Trophoblast cell (in vitro differentiated cells and primary cell): ENCODE results near the gene TBC1D22A.

Experiments
- DNase-seq, 2 donors: peaks; one replicate each; pipeline ENCODE4 v3.0.0-alpha.2; 2016
- H2AFZ ChIP-seq: 2 replicates; pipeline ENCODE4 v1.6.1; 2013; ENCODE audit warnings: low read length, moderate library complexity, mild to moderate bottlenecking; ENCODE audit not compliant: insufficient read depth, poor library complexity
- H2AK5ac ChIP-seq: 2 replicates; pipeline ENCODE4 v1.6.1; 2013; ENCODE audit warnings: mild to moderate bottlenecking, low read length
- H2BK120ac ChIP-seq: 2 replicates; pipeline ENCODE4 v1.6.1; 2013; ENCODE audit warnings: low read length, mild to moderate bottlenecking, moderate library complexity; ENCODE audit not compliant: insufficient read depth, poor library complexity
- H2BK12ac ChIP-seq: 2 replicates; pipeline ENCODE4 v1.6.1; 2013; ENCODE audit warnings: mild to moderate bottlenecking, low read length, moderate library complexity
- H2BK5ac ChIP-seq: 2 replicates; pipeline ENCODE4 v1.6.1; 2013; ENCODE audit warnings: low read length, low read depth, moderate library complexity, mild to moderate bottlenecking; ENCODE audit not compliant: poor library complexity
- H3K14ac ChIP-seq: 2 replicates; pipeline ENCODE4 v1.6.1; 2013; ENCODE audit warnings: mild to moderate bottlenecking, low read length
- H3K18ac ChIP-seq: 2 replicates; pipeline ENCODE4 v1.6.1; 2013; ENCODE audit warnings: mild to moderate bottlenecking, low read length
- H3K23ac ChIP-seq: 2 replicates; pipeline ENCODE4 v1.6.1; 2013; ENCODE audit warnings: low read length
- H3K27ac ChIP-seq: 2 replicates; pipeline ENCODE4 v1.5.1; 2013; ENCODE audit warnings: low read depth, mild to moderate bottlenecking, inconsistent platforms, low read length, moderate library complexity
- H3K27me3 ChIP-seq: 2 replicates; pipeline ENCODE4 v1.6.1; 2013; ENCODE audit warnings: inconsistent platforms, mild to moderate bottlenecking, low read length, moderate library complexity; ENCODE audit not compliant: insufficient read depth
- H3K36me3 ChIP-seq, 2 experiments: 1 replicate in 1 of 2; 2 replicates in 1 of 2; pipeline ENCODE4 v1.6.1; 2013; ENCODE audit warnings: low read length in 2 of 2, mild to moderate bottlenecking in 2 of 2, moderate library complexity in 1 of 2; ENCODE audit not compliant: insufficient read depth in 2 of 2, control insufficient read depth in 1 of 2
- H3K4ac ChIP-seq: 2 replicates; pipeline ENCODE4 v1.6.1; 2013; ENCODE audit warnings: low read depth, mild to moderate bottlenecking, low read length, moderate library complexity
- H3K4me1 ChIP-seq, 2 experiments: 1 replicate in 1 of 2; 2 replicates in 1 of 2; pipeline ENCODE4 v1.6.1; 2013; ENCODE audit warnings: low read length in 2 of 2, mild to moderate bottlenecking in 2 of 2, moderate library complexity in 1 of 2; ENCODE audit not compliant: insufficient read depth in 2 of 2, control insufficient read depth in 1 of 2
- H3K4me2 ChIP-seq: 2 replicates; pipeline ENCODE4 v1.6.1; 2013; ENCODE audit warnings: inconsistent platforms, mild to moderate bottlenecking, low read length, moderate library complexity
- H3K4me3 ChIP-seq: 2 replicates; pipeline ENCODE4 v1.5.1; 2013; ENCODE audit warnings: mild to moderate bottlenecking, low read depth, low read length, inconsistent platforms
- H3K79me1 ChIP-seq: one replicate; pipeline ENCODE4 v1.6.1; 2013; ENCODE audit warnings: low read length
- H3K79me2 ChIP-seq: 2 replicates; pipeline ENCODE4 v1.6.1; 2013; ENCODE audit warnings: low read length, mild to moderate bottlenecking; ENCODE audit not compliant: control insufficient read depth, insufficient read depth, poor library complexity
- H3K9ac ChIP-seq: 2 replicates; pipeline ENCODE4 v1.6.1; 2013; ENCODE audit warnings: mild to moderate bottlenecking, low read length
- H3K9me3 ChIP-seq: 2 replicates; pipeline ENCODE4 v1.6.1; 2013; ENCODE audit warnings: low read depth, mild to moderate bottlenecking, control low read depth, inconsistent platforms, low read length; ENCODE audit not compliant: insufficient read depth
- H4K12ac ChIP-seq: 2 replicates; pipeline ENCODE4 v1.6.1; 2013; ENCODE audit warnings: low read depth, mild to moderate bottlenecking, low read length, moderate library complexity
- H4K8ac ChIP-seq: 2 replicates; pipeline ENCODE4 v1.6.1; 2013; ENCODE audit warnings: low read depth, mild to moderate bottlenecking, low read length, moderate library complexity
- H4K91ac ChIP-seq: one replicate; pipeline ENCODE4 v1.6.1; 2013; ENCODE audit warnings: low read depth, mild to moderate bottlenecking, low read length, moderate library complexity
- WGBS: extraction: QIAGEN DNeasy Blood & Tissue Kit; methylation state at CpG from one replicate; pipeline ENCODE4 v1.1.7; 2013; ENCODE audit warnings: missing lambda C conversion rate; ENCODE audit not compliant: insufficient read length, insufficient coverage; ENCODE audit errors: extremely low coverage; 5-methylcytosine and 5-hydroxymethylcytosine counted together

TBC1D22A gene

DNA sequence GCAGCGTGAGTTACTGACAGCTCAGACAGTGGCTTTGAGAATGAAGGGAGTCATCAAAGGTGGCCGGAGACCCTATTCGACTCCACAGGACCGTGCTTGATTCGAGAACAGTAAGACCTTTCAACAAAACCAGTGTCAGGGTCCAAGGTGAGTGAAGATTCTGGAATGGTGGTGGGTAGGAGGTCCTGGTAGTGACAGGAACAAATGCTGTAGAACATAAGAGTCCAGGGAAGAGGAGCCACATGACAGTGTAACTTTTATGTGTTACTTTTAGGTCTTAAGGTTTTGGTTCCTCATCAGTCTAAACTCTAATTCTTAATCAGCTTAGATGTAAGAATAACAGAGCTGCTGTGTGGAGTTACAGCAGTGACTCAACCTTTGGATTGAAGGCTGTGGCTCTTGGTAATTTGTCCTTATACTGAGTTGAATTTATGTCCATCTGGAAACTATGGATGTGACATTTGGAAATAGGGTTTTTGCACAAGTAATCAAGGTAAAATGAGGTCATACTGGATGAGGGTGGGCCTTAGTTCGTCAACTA, 1.8 kb downstream of the TBC1D22A start:
- Histone ChIP-seq H4K12ac (no peak overlapping the region), H3K14ac (no peak overlapping the region), H2BK12ac (no peak overlapping the region), H3K9me3 (no peaks in the 10 kb centered on the region), H2AFZ (no peak overlapping the region), H3K23ac (no peak overlapping the region), H2BK5ac (no peak overlapping the region), H4K8ac (no peak overlapping the region), H3K4me1 (peaks cover 3% of the 10 kb centered on the region in 2 experiments), H3K9ac (no peak overlapping the region), H3K27me3 (no peaks in the 10 kb centered on the region), H3K4ac (no peak overlapping the region), H3K36me3 (peaks cover 0 to 2% of the 10 kb centered on the region in 2 experiments), H3K27ac (no peak overlapping the region), H3K4me2 (no peak overlapping the region), H3K4me3 (no peak overlapping the region), H2AK5ac (no peak overlapping the region), H3K79me2 (peaks cover 11% of the 10 kb centered on the region), H3K18ac (no peak overlapping the region), H3K79me1 (peaks cover 10% of the 10 kb centered on the region), H2BK120ac (no peak overlapping the region), H4K91ac (no peak overlapping the region)
- DNase-seq, result no peak
- no CpG with 5 or more reads among the region's 6 CpGs for WGBS

DNA sequence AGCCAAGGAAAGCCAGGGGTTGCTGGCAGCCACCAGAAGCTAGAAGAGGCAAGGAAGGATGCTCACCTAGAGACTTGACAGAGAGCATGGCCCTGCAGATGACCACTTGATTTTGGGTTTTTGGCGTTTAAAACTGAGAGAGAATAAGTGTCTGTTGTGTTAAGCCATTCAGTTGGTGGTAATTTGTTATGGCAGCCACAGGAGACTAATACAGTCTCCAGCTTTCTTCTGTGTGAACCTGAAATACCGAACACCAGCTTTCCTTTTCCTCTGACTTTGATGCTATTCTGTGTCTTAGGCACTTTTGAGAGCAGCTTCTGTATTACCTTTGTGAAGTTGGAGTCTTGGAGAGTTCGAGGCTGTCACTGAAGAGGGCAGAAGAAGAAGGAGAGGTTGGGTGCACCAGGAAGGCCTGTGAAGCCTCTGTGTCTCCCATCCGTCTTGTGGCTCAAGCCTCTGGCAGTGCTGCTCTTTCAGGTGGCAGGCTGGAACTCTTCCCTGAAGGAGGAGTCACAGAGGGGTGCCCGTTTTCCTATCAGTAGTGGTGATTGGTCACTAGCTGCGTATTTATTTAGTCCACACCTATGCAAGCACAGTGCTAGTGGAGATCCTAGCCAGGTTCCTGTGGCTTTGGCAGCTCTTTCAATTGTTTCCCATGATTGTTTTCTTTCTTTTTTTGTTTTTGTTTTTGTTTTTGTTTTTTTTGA, 2.5 kb downstream of the TBC1D22A start:
- no peaks in the 10 kb centered on the region for H3K9me3 ChIP-seq
- H3K14ac ChIP-seq, result no peak overlapping the region
- H4K12ac ChIP-seq, result no peak overlapping the region
- DNase-seq, result no peak
- no peak overlapping the region for H4K8ac ChIP-seq
- H2BK120ac ChIP-seq, result no peak overlapping the region
- H3K36me3 ChIP-seq, result peaks cover 0 to 2% of the 10 kb centered on the region in 2 experiments
- no peak overlapping the region for H4K91ac ChIP-seq
- H3K27ac ChIP-seq, result no peak overlapping the region
- H2BK12ac ChIP-seq, result no peak overlapping the region
- H3K4me2 ChIP-seq, result no peak overlapping the region
- no peak overlapping the region for H3K4me3 ChIP-seq
- no CpG with 5 or more reads among the region's 6 CpGs for WGBS
- peaks cover 11% of the 10 kb centered on the region for H3K79me2 ChIP-seq
- no peak overlapping the region for H2AFZ ChIP-seq
- no peak overlapping the region for H3K23ac ChIP-seq
- H3K4me1 ChIP-seq, result peaks cover 3% of the 10 kb centered on the region in 2 experiments
- H2AK5ac ChIP-seq, result no peak overlapping the region
- H3K9ac ChIP-seq, result no peak overlapping the region
- H2BK5ac ChIP-seq, result no peak overlapping the region
- peaks cover 10% of the 10 kb centered on the region for H3K79me1 ChIP-seq
- peak overlapping the region; percentile 24 for H3K4ac ChIP-seq
- H3K27me3 ChIP-seq, result no peaks in the 10 kb centered on the region
- no peak overlapping the region for H3K18ac ChIP-seq

DNA sequence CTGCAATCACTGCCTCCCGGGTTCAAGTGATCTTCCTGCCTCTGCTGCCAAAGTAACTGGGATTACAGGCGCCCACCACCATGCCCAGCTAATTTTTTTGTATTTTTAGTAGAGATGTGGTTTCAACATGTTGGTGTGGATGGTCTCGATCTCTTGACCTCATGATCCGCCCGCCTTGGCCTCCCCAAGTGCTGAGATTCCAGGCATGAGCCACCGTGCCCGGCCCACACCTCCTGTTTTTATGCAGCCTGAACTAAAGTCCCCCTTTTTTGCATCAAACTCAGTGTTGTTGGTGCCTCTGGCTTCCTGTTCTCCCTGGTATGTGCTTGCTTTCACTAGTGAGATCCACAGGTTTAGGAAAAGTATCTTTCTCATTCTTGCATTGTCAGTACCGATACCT, 4.2 kb downstream of the TBC1D22A start:
- H3K23ac ChIP-seq, result no peak overlapping the region
- no peak overlapping the region for H4K12ac ChIP-seq
- no peak overlapping the region for H3K4ac ChIP-seq
- no peak overlapping the region for H3K9ac ChIP-seq
- H2BK12ac ChIP-seq, result no peak overlapping the region
- no peak overlapping the region for H4K8ac ChIP-seq
- no peak overlapping the region for H2BK120ac ChIP-seq
- no peak overlapping the region for H3K18ac ChIP-seq
- peaks cover under 1% of the 10 kb centered on the region in 2 experiments for H3K4me1 ChIP-seq
- no peak overlapping the region for H3K14ac ChIP-seq
- DNase-seq, result no peak
- no peak overlapping the region for H3K27ac ChIP-seq
- no peaks in the 10 kb centered on the region for H3K27me3 ChIP-seq
- H3K36me3 ChIP-seq, result peaks cover 0 to 2% of the 10 kb centered on the region in 2 experiments
- H2AK5ac ChIP-seq, result no peak overlapping the region
- WGBS, result no CpG with 5 or more reads among the region's 8 CpGs
- H3K4me2 ChIP-seq, result no peak overlapping the region
- peaks cover 11% of the 10 kb centered on the region for H3K79me2 ChIP-seq
- H3K79me1 ChIP-seq, result peaks cover 10% of the 10 kb centered on the region
- H4K91ac ChIP-seq, result no peak overlapping the region
- no peaks in the 10 kb centered on the region for H3K9me3 ChIP-seq
- H3K4me3 ChIP-seq, result no peak overlapping the region
- H2AFZ ChIP-seq, result no peak overlapping the region
- H2BK5ac ChIP-seq, result no peak overlapping the region

DNA sequence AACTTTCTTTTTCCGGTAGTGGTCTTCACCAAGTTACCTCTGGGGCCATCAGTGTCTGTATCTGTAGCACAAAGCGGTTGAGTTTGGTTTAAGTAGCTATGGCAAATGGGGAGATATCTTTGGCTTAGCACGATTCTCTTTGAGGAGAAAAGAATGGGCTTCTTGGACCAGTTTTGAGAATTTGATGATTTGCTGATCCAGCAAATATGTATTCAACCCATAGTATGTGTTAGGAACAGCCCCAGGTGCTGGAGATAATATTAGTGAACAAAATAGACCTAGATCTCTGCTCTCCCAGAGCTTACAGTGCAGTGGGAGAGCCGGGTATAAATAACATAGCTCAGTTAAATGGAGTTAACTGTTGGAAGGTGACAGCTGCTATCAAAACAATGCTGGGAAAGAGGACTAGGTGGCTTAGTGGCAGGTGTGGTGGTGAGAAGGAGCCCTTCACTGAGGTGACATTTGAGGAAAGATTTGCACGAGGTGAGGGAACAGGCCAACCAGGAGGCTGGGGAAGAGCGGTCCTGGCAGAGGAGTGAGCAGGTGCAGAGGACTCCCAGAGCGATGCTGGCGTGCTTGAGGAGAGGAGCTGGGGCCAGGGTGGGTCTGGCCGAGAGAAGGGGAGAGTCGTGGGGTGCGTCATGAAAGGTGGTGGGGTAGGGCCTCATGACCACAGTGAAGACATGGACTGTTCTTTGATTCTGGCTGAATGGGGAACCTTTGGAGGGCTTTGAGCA, 5.0 kb downstream of the TBC1D22A start:
- H3K4me2 ChIP-seq, result no peak overlapping the region
- H3K23ac ChIP-seq, result no peak overlapping the region
- H2BK120ac ChIP-seq, result no peak overlapping the region
- no peak overlapping the region for H3K9ac ChIP-seq
- H4K8ac ChIP-seq, result no peak overlapping the region
- no peak overlapping the region for H3K4me3 ChIP-seq
- no peak for DNase-seq
- H3K4me1 ChIP-seq, result no peaks in the 10 kb centered on the region
- H2BK5ac ChIP-seq, result no peak overlapping the region
- no peak overlapping the region for H4K91ac ChIP-seq
- peaks cover 7% of the 10 kb centered on the region for H3K79me2 ChIP-seq
- H3K4ac ChIP-seq, result no peak overlapping the region
- H2AFZ ChIP-seq, result no peak overlapping the region
- WGBS, result no CpG with 5 or more reads among the region's 11 CpGs
- H3K36me3 ChIP-seq, result peaks cover 0 to 2% of the 10 kb centered on the region in 2 experiments
- no peaks in the 10 kb centered on the region for H3K27me3 ChIP-seq
- no peak overlapping the region for H3K18ac ChIP-seq
- peaks cover 7% of the 10 kb centered on the region for H3K79me1 ChIP-seq
- no peak overlapping the region for H2BK12ac ChIP-seq
- no peak overlapping the region for H3K14ac ChIP-seq
- H4K12ac ChIP-seq, result no peak overlapping the region
- no peak overlapping the region for H3K27ac ChIP-seq
- H2AK5ac ChIP-seq, result no peak overlapping the region
- no peaks in the 10 kb centered on the region for H3K9me3 ChIP-seq
